Type B pancreatic cell (in vitro differentiated cells): ENCODE data around the gene FAM193A. TPM values are rescaled to one million over a fixed set of nuclear protein-coding genes. Genes with fewer than 3 reads are reported as not detected.

ENCODE experiments used
- DNase-seq: peaks from one replicate; pipeline ENCODE4 v3.0.0; 2021; ENCODE audit warnings: mixed read lengths; ENCODE audit not compliant: unreplicated experiment; ENCODE audit errors: extremely low spot score
- H3K27ac Mint-ChIP-seq: 2 replicates; pipeline ENCODE4 v1.8.0; 2021; ENCODE audit warnings: mild to moderate bottlenecking, mixed read lengths
- H3K27me3 Mint-ChIP-seq: 2 replicates; pipeline ENCODE4 v1.8.0; 2021; ENCODE audit warnings: mixed read lengths
- H3K36me3 Mint-ChIP-seq: 2 replicates; pipeline ENCODE4 v1.8.0; 2021; ENCODE audit warnings: mixed read lengths
- H3K4me1 Mint-ChIP-seq: one replicate; pipeline ENCODE4 v1.8.0; 2021; ENCODE audit warnings: mixed read lengths; ENCODE audit not compliant: unreplicated experiment
- H3K4me3 Mint-ChIP-seq: 2 replicates; pipeline ENCODE4 v1.8.0; 2021; ENCODE audit warnings: mild to moderate bottlenecking, mixed read lengths
- H3K9me3 Mint-ChIP-seq: 2 replicates; pipeline ENCODE4 v1.8.0; 2021; ENCODE audit warnings: mixed read lengths
- total RNA-seq: library from RNA; stranded (reverse); gene quantifications from 2 replicates; pipeline ENCODE4 v1.2.1, GENCODE V29; 2021; ENCODE audit warnings: low replicate concordance
- TF ChIP-seq, protein P1 (sequence below): fragments of 200-600 bp; sonication (generic); conservative IDR thresholded peaks from 2 replicates; pipeline ENCODE4 v1.5.0; 2021; ENCODE audit warnings: antibody characterized with exemption, mild to moderate bottlenecking

FAM193A gene
- total RNA-seq, 1 donor from 2014 or later, result 37.1 TPM

DNA sequence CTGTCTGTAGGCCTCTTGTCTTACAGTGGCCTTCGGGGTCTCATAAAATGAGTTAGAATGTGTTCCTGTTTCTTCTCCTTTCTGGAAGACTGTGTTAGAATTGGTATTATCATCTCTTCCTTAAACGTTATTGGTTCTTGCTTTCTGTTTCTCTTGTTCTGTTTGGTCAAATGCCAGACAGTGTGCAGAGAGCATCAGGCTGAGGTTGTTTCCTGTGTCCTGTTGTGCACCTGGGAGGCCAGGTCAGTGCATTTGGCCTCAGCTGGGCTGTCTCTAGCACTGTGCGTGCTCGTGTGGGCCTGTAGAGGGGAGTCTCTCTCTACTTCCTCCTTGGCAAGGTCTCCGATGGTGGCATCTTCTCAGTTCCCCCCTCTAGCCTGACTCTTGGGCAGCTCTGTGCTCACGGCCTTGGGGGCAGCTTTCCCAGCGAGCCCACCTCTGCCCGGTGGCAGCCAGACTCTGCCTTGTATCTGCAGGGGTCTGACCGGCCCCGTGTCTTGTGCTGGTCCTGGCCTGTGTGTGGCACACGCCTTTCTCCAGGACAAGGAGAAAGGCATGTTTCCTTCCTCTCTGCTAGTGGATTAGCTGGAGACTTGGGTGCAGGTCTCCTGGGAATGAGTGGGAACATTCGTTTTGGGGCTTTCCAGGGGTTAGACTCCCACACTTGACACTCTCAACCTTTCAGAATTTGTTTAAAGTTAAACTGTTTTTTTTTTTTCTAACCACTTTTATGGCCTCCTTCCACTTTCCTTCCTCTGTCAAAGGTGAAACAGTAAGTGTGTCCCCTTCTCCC, 62.3 kb downstream of the FAM193A start:
- DNase-seq, result no peak
- Mint-ChIP-seq H3K27ac (peak overlapping the region; percentile 27), H3K9me3 (peaks cover 6% of the 10 kb centered on the region), H3K4me1 (peaks cover 58% of the 10 kb centered on the region), H3K36me3 (peaks cover 13% of the 10 kb centered on the region), H3K27me3 (no peaks in the 10 kb centered on the region), H3K4me3 (no peak overlapping the region)
- TF ChIP-seq, protein P1, sequence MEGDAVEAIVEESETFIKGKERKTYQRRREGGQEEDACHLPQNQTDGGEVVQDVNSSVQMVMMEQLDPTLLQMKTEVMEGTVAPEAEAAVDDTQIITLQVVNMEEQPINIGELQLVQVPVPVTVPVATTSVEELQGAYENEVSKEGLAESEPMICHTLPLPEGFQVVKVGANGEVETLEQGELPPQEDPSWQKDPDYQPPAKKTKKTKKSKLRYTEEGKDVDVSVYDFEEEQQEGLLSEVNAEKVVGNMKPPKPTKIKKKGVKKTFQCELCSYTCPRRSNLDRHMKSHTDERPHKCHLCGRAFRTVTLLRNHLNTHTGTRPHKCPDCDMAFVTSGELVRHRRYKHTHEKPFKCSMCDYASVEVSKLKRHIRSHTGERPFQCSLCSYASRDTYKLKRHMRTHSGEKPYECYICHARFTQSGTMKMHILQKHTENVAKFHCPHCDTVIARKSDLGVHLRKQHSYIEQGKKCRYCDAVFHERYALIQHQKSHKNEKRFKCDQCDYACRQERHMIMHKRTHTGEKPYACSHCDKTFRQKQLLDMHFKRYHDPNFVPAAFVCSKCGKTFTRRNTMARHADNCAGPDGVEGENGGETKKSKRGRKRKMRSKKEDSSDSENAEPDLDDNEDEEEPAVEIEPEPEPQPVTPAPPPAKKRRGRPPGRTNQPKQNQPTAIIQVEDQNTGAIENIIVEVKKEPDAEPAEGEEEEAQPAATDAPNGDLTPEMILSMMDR, result no peak

DNA sequence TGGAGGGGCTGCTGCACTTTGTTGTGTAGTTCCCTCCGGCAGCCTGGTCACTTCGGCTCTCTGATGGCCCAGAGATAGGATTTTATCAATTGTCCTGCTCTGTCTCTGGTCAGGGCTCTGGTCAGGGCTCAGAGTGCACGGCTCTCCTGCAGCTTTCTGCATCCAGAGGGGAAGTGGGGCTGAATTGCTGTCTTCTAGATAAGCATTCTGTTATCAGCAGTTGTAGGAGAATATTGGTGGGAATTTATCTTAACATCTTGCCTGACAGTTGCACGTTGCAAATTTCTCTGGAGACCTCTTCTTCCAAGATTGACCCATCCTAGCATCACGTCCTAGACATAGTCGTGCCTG, 62.8 kb downstream of the FAM193A start:
- Mint-ChIP-seq H3K36me3 (peaks cover 15% of the 10 kb centered on the region), H3K27me3 (no peaks in the 10 kb centered on the region), H3K27ac (peak overlapping the region; percentile 27), H3K9me3 (peaks cover 6% of the 10 kb centered on the region), H3K4me3 (no peak overlapping the region), H3K4me1 (peaks cover 55% of the 10 kb centered on the region)
- TF ChIP-seq, protein P1, result no peak
- no peak for DNase-seq

DNA sequence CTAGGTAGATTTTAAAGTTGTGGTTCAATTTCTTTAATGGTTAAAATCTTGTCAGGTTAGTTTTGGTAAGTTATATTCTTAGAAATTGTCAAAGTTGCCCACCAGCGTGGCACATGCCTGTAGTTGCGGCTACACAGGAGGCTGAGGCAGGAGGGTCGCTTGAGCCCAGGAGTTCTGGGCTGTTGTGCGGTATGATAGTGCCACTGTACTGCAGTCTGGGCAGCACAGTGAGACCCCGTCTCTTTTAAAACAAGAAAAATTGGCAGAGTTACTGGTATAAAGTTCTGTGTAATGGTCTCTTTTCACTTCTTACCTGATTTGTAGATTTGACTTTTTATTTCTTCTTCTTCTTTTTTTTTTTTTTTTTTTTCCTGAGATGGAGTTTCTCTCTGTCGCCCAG, 64.4 kb downstream of the FAM193A start:
- Mint-ChIP-seq H3K27me3 (no peaks in the 10 kb centered on the region), H3K9me3 (peaks cover 6% of the 10 kb centered on the region), H3K4me3 (no peak overlapping the region), H3K36me3 (peaks cover 22% of the 10 kb centered on the region), H3K4me1 (peaks cover 55% of the 10 kb centered on the region), H3K27ac (peak overlapping the region; percentile 60)
- no peak for DNase-seq
- TF ChIP-seq, protein P1, result no peak

DNA sequence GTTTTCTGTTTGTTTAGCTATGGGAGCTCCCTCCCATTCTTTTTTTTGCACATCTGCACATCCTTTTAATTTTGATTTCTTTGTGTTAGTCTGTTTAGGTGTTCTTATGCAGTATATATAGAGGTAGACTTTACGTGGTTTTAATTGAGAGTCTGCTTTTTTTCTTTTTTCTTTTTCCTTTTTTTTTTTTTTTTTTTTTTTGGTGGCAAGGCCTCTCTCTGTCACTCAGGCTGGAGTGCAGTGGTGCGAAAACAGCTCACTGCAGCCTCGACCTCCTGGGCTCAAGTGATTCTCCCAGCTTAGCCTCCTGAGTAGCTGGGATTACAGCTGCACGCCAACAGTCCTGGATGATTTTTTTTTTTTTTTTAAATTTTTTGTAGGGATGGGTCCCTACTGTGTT, 68.2 kb downstream of the FAM193A start:
- Mint-ChIP-seq H3K9me3 (peaks cover 6% of the 10 kb centered on the region), H3K4me3 (no peak overlapping the region), H3K27ac (no peak overlapping the region), H3K4me1 (peaks cover 29% of the 10 kb centered on the region), H3K36me3 (peaks cover 19% of the 10 kb centered on the region), H3K27me3 (no peaks in the 10 kb centered on the region)
- no peak for DNase-seq
- TF ChIP-seq, protein P1, result no peak

DNA sequence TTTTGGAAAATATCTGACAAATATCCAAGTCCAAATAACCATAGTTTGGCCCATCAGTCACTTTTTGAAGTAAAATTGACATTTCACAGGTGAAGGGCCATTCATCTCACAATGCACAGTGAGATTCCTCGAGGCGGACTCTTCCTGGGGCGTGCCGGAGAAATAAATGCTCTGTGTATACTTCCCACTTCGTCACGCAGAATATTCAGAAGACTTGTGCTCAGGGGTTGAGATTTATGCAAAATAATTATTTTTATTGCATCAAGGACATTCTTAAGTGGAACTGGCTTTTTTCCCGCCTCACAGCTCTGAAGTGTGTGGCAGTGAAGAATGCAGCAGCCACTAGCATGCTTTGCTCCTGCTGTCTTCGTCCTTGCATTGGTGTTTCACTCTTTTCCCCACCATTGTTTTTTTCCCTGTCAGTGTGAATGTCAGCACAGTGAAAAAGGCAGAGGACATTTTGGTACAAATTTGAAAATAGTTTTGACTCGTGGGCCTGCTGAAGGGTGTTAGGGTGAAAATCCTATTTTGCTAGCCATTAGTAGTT, 70.6 kb downstream of the FAM193A start:
- TF ChIP-seq, protein P1, result no peak
- no peak overlapping the region for H3K27ac Mint-ChIP-seq
- peak overlapping the region; percentile 17 for H3K4me3 Mint-ChIP-seq

More for the DNA sequence above, 70.6 kb downstream of the FAM193A start:
- Mint-ChIP-seq H3K36me3 (peaks cover 14% of the 10 kb centered on the region), H3K4me1 (peaks cover 23% of the 10 kb centered on the region), H3K9me3 (no peaks in the 10 kb centered on the region), H3K27me3 (no peaks in the 10 kb centered on the region)
- no peak for DNase-seq
